Sigmoid colon (tissue), 7 donors: Measurements from ENCODE around the gene SEPTIN14. TPM values are rescaled to one million over a fixed set of nuclear protein-coding genes. Genes with fewer than 3 reads are reported as not detected.

ENCODE experiments used
- DNase-seq: peaks from one replicate; pipeline ENCODE4 v3.0.0-alpha.2; 2019
- H3K27ac ChIP-seq, 4 donors: fragments of 200-600 bp; sonication (generic); one replicate each; pipeline ENCODE4 v1.5.1; 2016 to 2019; ENCODE audit warnings: mild to moderate bottlenecking in 1 of 4
- H3K27me3 ChIP-seq, 3 donors: fragments of 200-600 bp; sonication (generic); one replicate each; pipeline ENCODE4 v1.5.1; 2019; ENCODE audit warnings: mild to moderate bottlenecking in 1 of 3
- H3K36me3 ChIP-seq, 4 donors: fragments of 200-600 bp; sonication (generic); one replicate each; pipeline ENCODE4 v1.5.1; 2016 to 2019
- H3K4me1 ChIP-seq, 4 donors: fragments of 200-600 bp; sonication (generic); one replicate each; pipeline ENCODE4 v1.5.1; 2017 to 2019
- H3K4me3 ChIP-seq, 4 donors: fragments of 200-600 bp; sonication (generic); one replicate each; pipeline ENCODE4 v1.5.1; 2017 to 2019; ENCODE audit warnings: mild to moderate bottlenecking in 2 of 4, moderate library complexity in 1 of 4
- H3K9me3 ChIP-seq, 4 donors: fragments of 200-600 bp in 3 of 4; sonication (generic) in 3 of 4; one replicate each; pipeline versions ENCODE4 v1.5.1 to v1.6.1; 2013 to 2019
- CTCF ChIP-seq, 4 experiments: fragments of 450-650 bp in 3 of 4; fragments of 200-600 bp in 1 of 4; IDR thresholded peaks; one replicate each; pipeline ENCODE4 v1.5.1; 2016 to 2019; ENCODE audit warnings: antibody characterized with exemption in 4 of 4, mild to moderate bottlenecking in 3 of 4, moderate library complexity in 2 of 4
- EP300 ChIP-seq, 4 donors: sonication (generic); formaldehyde crosslinking; IDR thresholded peaks; one replicate each; pipeline ENCODE4 v1.6.1; 2017; ENCODE audit warnings: antibody characterized with exemption in 4 of 4
- POLR2A ChIP-seq, 2 donors: fragments of 450-650 bp; IDR thresholded peaks; one replicate each; pipeline ENCODE4 v1.6.1; 2016; ENCODE audit warnings: antibody characterized with exemption in 2 of 2, mild to moderate bottlenecking in 2 of 2, moderate library complexity in 2 of 2
- POLR2AphosphoS5 ChIP-seq, 4 donors: sonication (generic); formaldehyde crosslinking; IDR thresholded peaks; one replicate each; pipeline ENCODE4 v1.6.1; 2017; ENCODE audit warnings: antibody characterized with exemption in 4 of 4
- WGBS, 2 donors: extraction: QIAGEN DNeasy Blood & Tissue Kit; methylation state at CpG; one replicate each; pipeline ENCODE4 v1.1.7; 2013; 5-methylcytosine and 5-hydroxymethylcytosine counted together
- intact Hi-C: fragments of 100-400 bp; cut with DNase I; formaldehyde crosslinking; loops from one replicate; pipeline ENCODE4 v1.15.1; 2023
- polyA plus RNA-seq, 3 donors: library from polyadenylated mRNA; stranded (reverse); fragments of 200-250 nt; gene quantifications; one replicate each; pipeline ENCODE4 v1.2.3, GENCODE V29; 2013
- total RNA-seq, 4 donors: library from RNA; depleted of rRNA; stranded (reverse); fragments of >200 nt; gene quantifications; one replicate each; pipeline ENCODE4 v1.1.0, GENCODE V29; 2016
- donor health status: healthy with polysubstance abuse.
- donor health status: Bipolar disorder and iron deficiency.
- donor health status: healthy.

SEPTIN14 gene
- total and polyA plus RNA-seq, 7 donors = not detected

- TF ChIP-seq CTCF (IDR thresholded peaks at IDR 0.05) (no peak), POLR2A (IDR thresholded peaks at IDR 0.05) (no peak), POLR2AphosphoS5 (IDR thresholded peaks at IDR 0.05) (no peak), EP300 (IDR thresholded peaks at IDR 0.05) (no peak)
- Histone ChIP-seq H3K27ac (peak overlapping the region; percentile 63 to 73 (median 70)), H3K36me3 (no peaks in the 10 kb centered on the region), H3K27me3 (no peaks in the 10 kb centered on the region), H3K4me1 (peaks cover 0 to 10% (median 0%) of the 10 kb centered on the region in 4 donors), H3K9me3 (no peaks in the 10 kb centered on the region), H3K4me3 (peak overlapping the region; percentile 45 to 67 (median 50))
- DNase-seq = no peak
- intact Hi-C loops = loop anchor here (1.0 to 5.0 kb wide), 6 partner anchors 64 to 521 kb away; partner anchors contain the start of genes CCT6A, LANCL2, NIPSNAP2 and PSPH
- WGBS, 2 donors = 1% methylated on average over 22 of the region's 38 CpGs
Observed at GRCh38 chr7:55887821-55888247, 25.3 kb upstream of the SEPTIN14 start.

GRCh38 chr7:55884321-55884720 is 21.8 kb upstream of the SEPTIN14 start:
- Histone ChIP-seq H3K27me3 (no peaks in the 10 kb centered on the region), H3K27ac (no peak overlapping the region), H3K36me3 (no peaks in the 10 kb centered on the region), H3K4me1 (peaks cover 0 to 10% (median 0%) of the 10 kb centered on the region in 4 donors), H3K4me3 (no peak overlapping the region), H3K9me3 (no peaks in the 10 kb centered on the region)
- no peak for DNase-seq
- WGBS, 2 donors = 88 to 91% methylated on average over 3 of the region's 3 CpGs
- no peak for TF ChIP-seq EP300 (IDR thresholded peaks at IDR 0.05)
- TF ChIP-seq POLR2AphosphoS5 (IDR thresholded peaks at IDR 0.05) = no peak
- TF ChIP-seq CTCF (IDR thresholded peaks at IDR 0.05) = no peak
- TF ChIP-seq POLR2A (IDR thresholded peaks at IDR 0.05) = no peak
- intact Hi-C loops = no loop called here

DNA sequence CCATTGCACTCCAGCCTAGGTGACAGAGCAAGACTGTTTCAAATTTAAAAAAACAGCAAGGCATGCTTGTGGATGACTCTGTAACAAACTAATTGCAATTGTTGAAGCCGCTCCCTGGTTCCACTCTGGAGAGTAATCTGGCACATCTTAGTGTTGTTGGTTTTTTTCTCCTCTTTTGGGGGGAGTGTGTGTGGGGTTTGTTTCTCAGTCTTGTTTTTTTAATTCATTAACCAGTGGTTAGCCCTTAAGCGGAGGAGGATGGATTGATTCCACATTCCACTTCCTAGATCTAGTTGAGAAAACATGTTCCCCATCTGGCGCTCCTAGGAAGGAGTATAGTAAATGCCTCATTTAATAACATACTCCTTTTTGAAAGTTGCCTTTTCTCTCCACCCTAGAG is 16.1 kb upstream of the SEPTIN14 start:
- H3K27ac ChIP-seq = no peak overlapping the region
- H3K27me3 ChIP-seq = no peaks in the 10 kb centered on the region
- H3K4me1 ChIP-seq = no peaks in the 10 kb centered on the region
- DNase-seq = no peak
- WGBS, 2 donors = 92 to 93% methylated on average over 3 of the region's 3 CpGs
- H3K4me3 ChIP-seq = no peak overlapping the region
- no peak for TF ChIP-seq CTCF (IDR thresholded peaks at IDR 0.05)
- H3K36me3 ChIP-seq = no peaks in the 10 kb centered on the region
- intact Hi-C loops = no loop called here
- H3K9me3 ChIP-seq = no peaks in the 10 kb centered on the region

- Histone ChIP-seq H3K27me3 (no peaks in the 10 kb centered on the region), H3K4me1 (no peaks in the 10 kb centered on the region), H3K27ac (no peak overlapping the region), H3K4me3 (no peak overlapping the region), H3K9me3 (no peaks in the 10 kb centered on the region), H3K36me3 (no peaks in the 10 kb centered on the region)
- TF ChIP-seq POLR2AphosphoS5 (IDR thresholded peaks at IDR 0.05) = no peak
- no peak for DNase-seq
- intact Hi-C loops = no loop called here
- 87 to 93% methylated on average over 6 of the region's 6 CpGs for WGBS, 2 donors
Observed at GRCh38 chr7:55877308-55877707, 14.8 kb upstream of the SEPTIN14 start.

GRCh38 chr7:55873765-55874164 is 11.2 kb upstream of the SEPTIN14 start:
- WGBS, 2 donors = 88 to 90% methylated on average over 3 of the region's 3 CpGs
- no peak for TF ChIP-seq EP300 (IDR thresholded peaks at IDR 0.05)
- TF ChIP-seq POLR2AphosphoS5 (IDR thresholded peaks at IDR 0.05) = no peak
- no peak for TF ChIP-seq CTCF (IDR thresholded peaks at IDR 0.05)
- no peak for TF ChIP-seq POLR2A (IDR thresholded peaks at IDR 0.05)

More at GRCh38 chr7:55873765-55874164, 11.2 kb upstream of the SEPTIN14 start:
- H3K36me3 ChIP-seq = no peaks in the 10 kb centered on the region
- no peak overlapping the region for H3K27ac ChIP-seq
- H3K27me3 ChIP-seq = no peaks in the 10 kb centered on the region
- H3K9me3 ChIP-seq = no peaks in the 10 kb centered on the region
- DNase-seq = no peak
- H3K4me3 ChIP-seq = no peak overlapping the region
- intact Hi-C loops = no loop called here
- H3K4me1 ChIP-seq = no peaks in the 10 kb centered on the region
